ENCODE data around the gene ACKR1.

GRCh38 chr1:159171688-159172501, 32.8 kb upstream of the ACKR1 start:
- TF ChIP-seq CTCF (IDR thresholded peaks at IDR 0.05; ENCODE audit: insufficient read depth, low read length) (no peak), POLR2AphosphoS5 (IDR thresholded peaks at IDR 0.05; ENCODE audit: low read depth) (no peak), SPI1 (IDR thresholded peaks at IDR 0.05; ENCODE audit: borderline replicate concordance, low read depth) (no peak)
